GM18907 (cell line): Measurements from ENCODE around the gene ENTHD1.
"Not testable (repeated sequence)": the region's sequence is repeated elsewhere in the genome, so short reads cannot be mapped to it uniquely, and the experiment has no call there.

Experiments used
- ATAC-seq: cut with Tn5 transposase; IDR thresholded peaks from one replicate; pipeline ENCODE4 v1.9.1; 2021; ENCODE audit warnings: mild to moderate bottlenecking, moderate library complexity; ENCODE audit not compliant: unreplicated experiment

ENTHD1 gene

GRCh38 chr22:39925909-39926679, 32.5 kb upstream of the ENTHD1 start:
- no peak for ATAC-seq

DNA sequence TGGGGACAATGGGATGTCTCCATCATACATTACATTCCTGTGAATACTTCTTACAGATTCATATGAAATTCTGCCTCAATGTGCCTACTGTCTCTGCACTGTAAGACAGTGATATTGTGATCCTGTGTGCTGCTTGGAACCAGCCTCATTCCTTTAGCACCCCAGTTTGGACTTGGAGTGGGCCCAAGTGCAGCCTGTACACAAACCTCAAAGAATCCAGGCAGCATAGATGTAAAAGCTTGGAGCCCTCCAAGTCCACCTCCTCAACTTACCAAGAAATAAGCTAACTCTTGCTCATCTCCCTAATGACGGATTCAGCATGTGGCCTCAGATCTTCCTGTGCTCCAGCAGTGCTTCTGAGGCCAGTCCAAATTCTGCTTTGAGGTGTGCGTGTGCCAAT, 31.7 kb upstream of the ENTHD1 start:
- ATAC-seq, result no peak

GRCh38 chr22:39924286-39924685, 30.7 kb upstream of the ENTHD1 start:
- no peak for ATAC-seq

DNA sequence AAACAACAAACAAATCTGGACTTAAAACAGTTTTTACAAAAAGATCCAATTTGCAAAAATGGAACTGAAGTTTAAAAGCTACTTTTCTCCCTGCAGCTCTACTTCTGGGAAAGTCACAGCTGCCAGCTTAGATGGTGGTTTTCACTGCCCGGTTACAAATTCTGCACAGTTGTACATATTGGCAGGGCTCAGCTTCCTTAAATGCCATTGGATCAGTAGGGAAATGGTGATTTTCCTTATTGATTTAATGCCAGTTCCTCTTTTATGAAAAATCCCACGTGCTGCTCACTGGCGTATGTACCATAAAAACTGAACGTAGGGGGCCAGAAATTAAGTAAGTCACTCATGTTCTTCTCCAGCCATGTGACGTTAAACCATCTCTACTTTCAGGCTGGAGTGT, 30.1 kb upstream of the ENTHD1 start:
- ATAC-seq, result no peak

DNA sequence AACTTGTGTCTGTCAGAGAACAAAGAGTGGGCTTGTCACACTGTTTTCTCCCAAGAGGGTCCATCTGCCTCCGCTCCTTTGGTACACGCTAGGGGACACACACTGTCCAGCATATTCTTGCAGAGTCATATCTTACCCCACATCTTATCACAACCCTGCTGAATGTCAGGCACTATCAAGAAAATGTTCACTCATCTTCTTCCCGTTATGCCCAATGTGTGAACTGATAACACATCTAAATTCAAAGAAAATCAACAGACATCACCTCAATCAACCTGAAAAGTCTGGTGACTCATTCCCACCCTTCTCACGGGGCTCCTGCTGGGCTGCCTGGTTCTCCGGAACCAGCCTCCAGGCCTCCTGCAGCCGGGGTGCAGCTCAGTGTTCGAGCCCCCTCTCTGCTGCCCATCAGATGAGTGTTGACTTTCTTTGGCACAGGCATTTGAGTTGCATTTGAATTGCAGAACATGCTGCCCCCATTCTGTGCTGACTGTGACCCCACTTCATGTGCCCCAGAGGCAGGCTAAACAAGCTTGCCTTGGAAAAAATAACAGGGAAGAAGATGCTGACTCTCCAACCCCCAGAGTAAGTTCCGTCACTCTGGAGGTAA, 26.7 kb upstream of the ENTHD1 start:
- no peak for ATAC-seq

DNA sequence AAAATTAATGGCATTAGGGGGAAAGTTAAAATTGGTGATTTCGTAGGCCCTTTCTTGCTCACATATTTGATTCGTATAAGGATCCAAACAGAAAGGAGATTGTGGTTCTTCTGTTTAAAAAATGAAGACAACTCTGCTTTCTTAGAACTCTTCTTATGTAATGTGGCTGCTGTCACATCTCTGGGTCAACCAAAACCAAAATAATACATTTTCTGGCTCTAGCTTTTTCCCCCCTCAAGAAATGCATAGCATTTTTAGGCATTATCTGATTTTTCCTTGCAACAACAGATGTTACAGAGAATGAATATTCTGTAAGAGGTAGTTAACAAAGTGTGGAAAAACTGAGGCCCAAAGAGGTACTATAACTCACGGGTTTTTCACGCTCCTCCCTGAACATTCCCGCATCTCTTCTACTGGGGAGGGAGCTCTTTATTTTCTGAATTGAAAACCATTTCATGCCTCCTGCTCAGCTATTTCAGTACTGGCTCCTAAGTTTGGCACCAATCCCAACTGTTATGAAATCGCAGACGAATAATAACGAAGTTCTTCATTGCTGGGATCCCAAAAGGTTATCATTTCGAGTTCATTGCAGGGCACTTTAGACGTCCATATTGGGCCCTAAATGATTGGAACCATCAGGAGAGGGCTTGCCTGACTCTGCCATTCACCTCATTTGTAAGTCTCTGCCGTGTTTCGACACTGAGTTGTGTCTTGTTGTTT, 24.4 kb upstream of the ENTHD1 start:
- no peak for ATAC-seq

DNA sequence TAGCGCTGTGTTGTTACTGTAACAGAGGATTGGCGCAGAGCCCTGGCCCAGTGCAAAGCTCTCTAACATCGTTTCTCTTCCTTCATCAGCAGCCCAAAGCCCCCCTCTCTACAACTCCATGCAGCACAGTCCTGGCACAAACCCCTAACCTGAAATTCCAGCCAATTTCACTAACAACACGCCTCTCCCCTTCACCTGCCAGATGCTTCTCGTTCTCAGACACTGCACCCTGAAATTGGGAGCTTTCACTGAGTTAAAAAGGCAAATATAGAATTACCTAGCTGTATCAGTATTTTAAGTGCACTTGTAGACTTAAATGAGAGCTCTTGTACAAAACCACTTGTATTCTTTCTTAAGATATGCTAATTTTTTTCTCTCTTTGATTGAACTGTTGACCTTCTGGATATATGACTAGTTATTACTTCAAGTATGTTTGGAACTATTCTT, 23.7 kb upstream of the ENTHD1 start:
- no peak for ATAC-seq

DNA sequence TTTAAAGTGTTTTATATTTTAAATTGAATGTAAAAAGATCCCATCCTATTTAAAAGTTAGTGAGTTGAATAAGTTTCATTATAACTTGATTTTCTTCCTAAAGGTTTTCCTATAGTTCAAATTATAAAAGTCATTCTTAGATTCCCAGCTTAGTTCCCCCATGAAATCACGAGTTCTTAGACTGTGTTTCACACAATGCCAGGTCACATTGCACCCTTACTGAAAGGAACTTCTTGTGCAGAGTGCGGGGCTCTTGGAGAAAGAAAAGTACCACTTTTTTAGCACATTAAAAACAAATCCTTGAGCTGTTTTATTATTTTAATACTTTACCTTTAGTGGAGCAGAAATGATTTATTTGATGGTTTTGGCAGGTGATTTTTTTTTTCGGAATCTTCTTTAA, 22.9 kb upstream of the ENTHD1 start:
- no peak for ATAC-seq

- ATAC-seq, result no peak
Observed at GRCh38 chr22:39915295-39915726, 21.8 kb upstream of the ENTHD1 start.

DNA sequence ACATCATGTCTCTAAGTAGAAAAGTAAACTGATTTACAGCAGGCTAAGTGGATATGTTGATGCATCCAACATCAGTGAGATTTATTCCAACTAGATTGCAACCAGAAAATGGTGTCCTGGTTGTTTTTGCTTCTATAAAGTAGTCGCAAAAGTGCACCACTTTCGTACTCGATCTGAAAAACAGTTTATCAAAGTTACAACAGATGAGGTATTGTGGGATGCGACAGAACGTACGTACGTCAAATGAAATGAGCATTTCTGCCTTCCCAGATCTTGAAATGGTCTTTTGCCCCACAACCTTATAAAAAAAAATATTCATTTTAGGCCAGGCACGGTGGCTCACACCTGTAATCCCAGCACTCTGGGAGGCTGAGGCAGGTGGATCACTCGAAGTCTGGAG, 21.0 kb upstream of the ENTHD1 start:
- ATAC-seq, result no peak

- ATAC-seq, result no peak
Observed at GRCh38 chr22:39913886-39914285, 20.3 kb upstream of the ENTHD1 start.

- ATAC-seq, result no peak
Observed at GRCh38 chr22:39913321-39913720, 19.8 kb upstream of the ENTHD1 start.

DNA sequence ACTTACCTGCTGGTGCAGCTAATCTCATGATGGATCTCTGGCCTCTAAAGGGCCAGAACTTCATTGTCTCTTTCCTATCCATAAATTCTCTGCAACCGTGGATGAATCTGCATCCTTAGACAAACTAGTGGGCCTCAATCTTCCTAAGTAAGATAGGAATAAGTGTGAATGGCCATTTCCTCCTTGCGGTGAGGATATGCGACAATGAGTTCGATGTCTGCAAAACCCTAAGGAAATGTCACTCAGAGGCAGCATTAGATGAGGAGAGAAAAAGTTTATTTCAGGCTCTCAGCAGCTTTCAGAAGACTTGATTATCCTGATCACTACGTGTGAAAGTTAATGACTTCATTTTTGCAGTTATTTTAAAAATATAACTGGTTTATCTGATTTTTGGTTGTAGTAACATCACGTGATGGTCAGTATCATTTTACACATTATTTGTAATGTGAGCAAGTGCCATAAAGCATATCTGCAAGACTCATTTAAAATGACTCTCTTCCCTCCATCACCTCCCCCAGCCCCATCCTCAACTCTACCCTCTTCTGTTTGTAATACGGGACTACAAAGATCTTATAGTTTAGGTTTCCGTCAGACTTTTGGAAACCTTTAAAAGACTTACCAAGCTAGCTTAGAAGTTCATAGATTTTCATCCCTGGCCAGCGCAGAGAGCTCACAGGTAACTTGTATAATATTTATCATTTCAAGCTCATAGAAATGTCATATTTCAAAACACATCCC, 17.5 kb upstream of the ENTHD1 start:
- no peak for ATAC-seq

DNA sequence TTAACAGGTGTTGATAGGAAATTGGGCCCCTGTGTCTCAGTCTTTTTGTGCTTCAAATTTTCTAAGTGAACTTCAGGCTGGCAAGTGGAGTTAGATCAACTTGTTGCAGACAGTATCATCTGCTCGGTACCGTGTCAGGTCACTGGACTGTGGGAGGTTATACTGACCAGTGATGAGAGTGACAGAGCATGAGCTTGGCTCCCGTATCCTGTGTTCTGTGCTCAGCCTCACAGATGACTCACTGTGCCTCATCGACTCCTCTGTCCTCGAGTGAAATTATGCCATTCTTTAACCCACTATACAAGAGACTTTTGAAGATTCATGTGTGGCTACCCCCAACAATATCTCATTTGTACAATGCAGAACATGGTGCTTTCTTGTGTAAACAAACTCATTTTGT, 15.2 kb upstream of the ENTHD1 start:
- no peak for ATAC-seq

DNA sequence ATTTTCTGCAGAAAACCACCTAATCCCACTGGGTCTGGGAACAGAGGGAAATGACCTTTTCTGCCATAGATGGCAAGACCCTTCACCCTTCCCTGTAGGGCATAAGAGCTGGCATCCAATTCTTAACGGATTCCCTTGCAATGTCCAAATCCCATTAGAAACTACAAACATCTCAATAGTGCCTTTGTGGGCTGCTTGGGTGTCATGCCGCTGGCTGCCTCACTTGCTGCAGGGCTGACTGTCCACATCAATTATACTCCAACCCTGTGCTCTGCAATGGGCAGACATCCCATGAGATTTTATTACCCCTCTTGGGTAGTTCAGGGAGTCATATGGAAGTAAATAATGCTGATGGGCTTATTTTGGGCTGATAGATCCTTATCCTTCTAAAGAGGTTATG, 14.6 kb upstream of the ENTHD1 start:
- no peak for ATAC-seq

DNA sequence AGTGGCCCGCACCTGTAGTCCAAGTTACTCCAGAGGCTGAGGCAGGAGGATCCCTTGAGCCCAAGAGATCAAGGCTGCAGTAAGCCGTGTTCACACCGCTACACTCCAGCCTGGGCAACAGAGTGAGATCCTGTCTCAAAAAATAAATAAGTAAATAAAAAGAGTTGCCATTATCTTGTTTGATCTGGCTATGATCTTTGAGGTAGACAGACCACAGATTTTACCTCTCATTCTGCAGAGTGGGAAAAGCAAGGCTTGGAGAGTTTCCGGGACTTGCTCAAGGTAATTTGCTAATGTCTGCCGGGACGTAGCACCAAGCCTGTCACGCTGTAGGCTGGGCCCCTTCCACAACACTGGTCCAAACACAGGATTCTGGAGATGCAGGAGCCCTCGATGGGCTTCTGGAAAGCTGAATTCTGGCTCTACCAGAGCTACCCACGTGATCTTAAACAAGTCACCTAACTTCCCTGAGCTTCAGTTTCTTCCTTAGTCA, 14.1 kb upstream of the ENTHD1 start:
- ATAC-seq, result no peak

GRCh38 chr22:39907047-39907446, 13.5 kb upstream of the ENTHD1 start:
- no peak for ATAC-seq

DNA sequence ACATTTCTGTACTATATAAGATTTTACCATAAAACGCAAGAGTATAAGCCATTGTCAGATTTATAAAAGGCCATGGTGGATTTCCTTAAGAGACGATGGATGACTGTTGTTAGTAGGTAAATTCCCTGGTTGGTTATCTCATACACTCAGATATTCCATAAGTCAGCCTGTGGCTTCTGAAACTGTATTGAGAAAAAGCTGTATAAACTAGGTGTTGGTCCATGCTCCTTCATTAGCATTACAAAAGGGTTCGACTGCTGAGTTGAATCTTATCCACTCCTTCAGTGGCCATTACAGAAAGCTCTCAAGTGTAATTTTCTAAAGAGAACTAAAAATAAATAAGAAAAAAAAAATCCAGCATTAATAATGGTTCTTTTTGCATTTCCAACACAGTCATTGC, 12.6 kb upstream of the ENTHD1 start:
- ATAC-seq, result no peak

DNA sequence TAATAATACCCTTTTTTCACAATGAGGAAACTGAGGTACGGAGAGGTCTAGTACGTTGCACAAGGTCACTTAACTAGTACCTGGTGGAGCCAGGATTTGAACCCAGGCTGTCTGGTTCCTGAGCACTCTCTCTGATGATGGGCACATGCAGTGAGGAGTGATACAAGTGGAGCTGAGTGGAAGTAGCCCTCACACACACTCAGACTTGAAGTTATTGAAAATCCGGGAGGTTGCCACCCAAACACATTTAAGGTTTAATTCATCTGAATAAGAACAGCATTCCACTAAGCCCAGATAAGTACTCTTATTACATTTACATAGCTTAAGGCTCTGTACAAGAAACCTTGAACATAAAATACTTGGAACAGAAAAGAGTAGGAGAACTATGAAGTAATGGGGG, 12.1 kb upstream of the ENTHD1 start:
- ATAC-seq, result no peak

- no peak for ATAC-seq
Observed at GRCh38 chr22:39904862-39905261, 11.3 kb upstream of the ENTHD1 start.

DNA sequence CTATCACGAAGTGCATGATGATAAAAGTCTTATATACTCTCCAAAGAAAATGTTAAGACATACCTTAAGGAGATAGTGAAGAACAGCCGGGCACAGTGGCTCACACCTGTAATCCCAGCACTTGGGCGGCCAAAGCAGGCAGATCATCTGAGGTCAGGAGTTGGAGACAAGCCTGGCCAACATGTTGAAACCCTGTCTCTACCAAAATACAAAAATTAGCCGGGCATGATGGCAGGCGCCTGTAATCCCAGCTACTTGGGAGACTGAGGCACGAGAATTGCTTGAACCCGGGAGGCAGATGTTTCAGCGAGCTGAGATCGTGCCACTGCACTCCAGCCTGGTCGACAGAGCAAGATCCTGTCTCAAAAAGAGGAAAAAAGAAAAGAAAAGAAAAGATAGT, 10.5 kb upstream of the ENTHD1 start:
- not testable (repeated sequence) for ATAC-seq
